ENCODE results near the gene OLIG2. TPM values are rescaled to one million over a fixed set of nuclear protein-coding genes. Genes with fewer than 3 reads are reported as not detected.

OLIG2 gene
- not detected in 2 replicates for total RNA-seq
- not detected for polyA plus RNA-seq (2012)

DNA sequence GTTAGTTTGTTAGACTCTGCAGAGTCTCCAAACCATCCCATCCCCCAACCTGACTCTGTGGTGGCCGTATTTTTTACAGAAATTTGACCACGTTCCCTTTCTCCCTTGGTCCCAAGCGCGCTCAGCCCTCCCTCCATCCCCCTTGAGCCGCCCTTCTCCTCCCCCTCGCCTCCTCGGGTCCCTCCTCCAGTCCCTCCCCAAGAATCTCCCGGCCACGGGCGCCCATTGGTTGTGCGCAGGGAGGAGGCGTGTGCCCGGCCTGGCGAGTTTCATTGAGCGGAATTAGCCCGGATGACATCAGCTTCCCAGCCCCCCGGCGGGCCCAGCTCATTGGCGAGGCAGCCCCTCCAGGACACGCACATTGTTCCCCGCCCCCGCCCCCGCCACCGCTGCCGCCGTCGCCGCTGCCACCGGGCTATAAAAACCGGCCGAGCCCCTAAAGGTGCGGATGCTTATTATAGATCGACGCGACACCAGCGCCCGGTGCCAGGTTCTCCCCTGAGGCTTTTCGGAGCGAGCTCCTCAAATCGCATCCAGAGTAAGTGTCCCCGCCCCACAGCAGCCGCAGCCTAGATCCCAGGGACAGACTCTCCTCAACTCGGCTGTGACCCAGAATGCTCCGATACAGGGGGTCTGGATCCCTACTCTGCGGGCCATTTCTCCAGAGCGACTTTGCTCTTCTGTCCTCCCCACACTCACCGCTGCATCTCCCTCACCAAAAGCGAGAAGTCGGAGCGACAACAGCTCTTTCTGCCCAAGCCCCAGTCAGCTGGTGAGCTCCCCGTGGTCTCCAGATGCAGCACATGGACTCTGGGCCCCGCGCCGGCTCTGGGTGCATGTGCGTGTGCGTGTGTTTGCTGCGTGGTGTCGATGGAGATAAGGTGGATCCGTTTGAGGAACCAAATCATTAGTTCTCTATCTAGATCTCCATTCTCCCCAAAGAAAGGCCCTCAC lies at the start of gene OLIG2:
Gene OLIG2 (plus strand): TSS at position 447 of the 954 bp plus-strand sequence. CDS start 928 bp downstream, outside the sequence.
- DNase-seq (ENCODE audit: low read depth): no peak

DNA sequence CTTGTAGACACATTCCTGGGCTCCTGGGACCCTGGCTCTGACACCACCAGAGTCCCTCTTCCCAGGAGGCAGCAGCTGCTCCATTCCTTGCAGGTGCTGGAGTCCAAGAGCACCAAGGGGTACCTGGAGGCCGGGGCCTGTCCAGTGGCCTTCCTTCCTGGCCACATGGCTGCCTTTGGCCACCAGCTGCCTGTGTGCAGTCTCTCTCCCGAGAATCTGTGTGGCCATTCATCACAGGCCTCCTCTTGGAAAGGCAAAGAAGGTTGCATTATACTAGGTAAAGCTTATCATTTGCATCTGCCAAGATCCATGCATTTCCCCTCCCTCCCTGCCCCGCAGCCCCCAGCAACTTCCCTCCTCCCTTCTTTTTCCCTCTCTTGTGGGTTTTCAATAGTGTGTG lies 48.9 kb upstream of the OLIG2 start:
- no peak for DNase-seq (ENCODE audit: low read depth)

DNA sequence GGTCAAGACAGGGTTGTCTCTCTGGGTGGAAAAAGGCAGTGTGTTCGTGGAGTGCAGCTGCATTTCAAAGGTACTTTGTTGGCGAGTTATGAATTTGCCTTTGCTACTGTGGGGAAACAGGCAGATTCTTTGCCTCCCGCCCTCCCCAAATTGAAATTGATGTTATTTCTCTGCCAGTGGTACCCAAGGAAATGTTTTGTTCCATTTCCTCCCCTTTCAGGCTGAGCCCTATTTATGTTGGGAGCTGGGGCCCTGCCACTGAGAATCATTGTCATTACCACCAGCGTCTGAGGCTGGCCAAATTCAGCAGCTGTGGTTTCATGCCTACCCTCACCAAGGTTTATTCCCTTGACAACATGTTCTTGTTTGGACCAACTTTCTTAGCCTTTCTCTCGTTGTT lies 48.5 kb upstream of the OLIG2 start:
- no peak for DNase-seq (ENCODE audit: low read depth)

DNA sequence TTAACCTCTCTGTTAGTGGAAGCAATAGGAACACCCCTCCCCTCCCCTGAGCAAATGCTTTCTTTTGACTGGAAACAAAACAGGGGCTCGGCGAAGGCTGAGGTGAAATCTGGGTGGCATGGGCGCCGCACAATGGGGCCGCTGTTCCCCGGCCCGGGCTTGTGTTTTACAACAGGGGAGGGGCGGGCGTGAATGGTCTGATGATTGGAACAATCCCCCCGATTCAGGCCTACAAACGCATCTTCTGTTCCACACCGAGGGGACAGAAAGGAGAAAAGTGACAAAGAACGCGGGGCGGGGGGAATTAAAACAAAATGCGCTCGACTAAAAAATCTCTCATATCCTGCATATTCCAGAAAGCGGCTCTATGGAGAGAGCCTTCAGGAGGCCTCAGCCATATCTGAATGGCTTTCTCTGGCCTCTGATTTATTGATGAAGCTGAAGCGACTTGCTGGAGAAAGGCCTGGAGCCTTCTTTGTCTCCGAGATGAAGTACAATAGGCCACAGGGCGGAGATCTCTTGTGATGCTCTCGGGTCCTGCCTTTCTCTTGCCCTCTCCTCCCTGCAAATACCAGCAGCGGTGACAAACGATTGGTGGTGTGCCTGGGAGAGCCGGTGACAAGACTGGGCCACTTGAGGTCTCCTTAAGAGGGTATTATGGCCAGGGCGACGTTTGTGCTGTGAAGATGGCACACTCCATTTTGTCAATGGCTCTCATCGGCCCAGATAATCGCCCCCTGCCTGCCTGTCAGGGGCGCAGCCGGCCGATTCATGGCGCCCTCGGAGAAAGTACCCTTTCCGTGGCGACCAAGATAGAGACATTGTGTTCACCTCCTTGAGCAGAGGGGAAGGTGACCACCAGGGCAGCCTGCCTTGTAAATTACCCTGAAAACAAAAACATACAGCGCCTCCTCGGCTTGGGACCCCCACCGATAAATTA lies 47.1 kb upstream of the OLIG2 start:
- no peak for DNase-seq (ENCODE audit: low read depth)

DNA sequence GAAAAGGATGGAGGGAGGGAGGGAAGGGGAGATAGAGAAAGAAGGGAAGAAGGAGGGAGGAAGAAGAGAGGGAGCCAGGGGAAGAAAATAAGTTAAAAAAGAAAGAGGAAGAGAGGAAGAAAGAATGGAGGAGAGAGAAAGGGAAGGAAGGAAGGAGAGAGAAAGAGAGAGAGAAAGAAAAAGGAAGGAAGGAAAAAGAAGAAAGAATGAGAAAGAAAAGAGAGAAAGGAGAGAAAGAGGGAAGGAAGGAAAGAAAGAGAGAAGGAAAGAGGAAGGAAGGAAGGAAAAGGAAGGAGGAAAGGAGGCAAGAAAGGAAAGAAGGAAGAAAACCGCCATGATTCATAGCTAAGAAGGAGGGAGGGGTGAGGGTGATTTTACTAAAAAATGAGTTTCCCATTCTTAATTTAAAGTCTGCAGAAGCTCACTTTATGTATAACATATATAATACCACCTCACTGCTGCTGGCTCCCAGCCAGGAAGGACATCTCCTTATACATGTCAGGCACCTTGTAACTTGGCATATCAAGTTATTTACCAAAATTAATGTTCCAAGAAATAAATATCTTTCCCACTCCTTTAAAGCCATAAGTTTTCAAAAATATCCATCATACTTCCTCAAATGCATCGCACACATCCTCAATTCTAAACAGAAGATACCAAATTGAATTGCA lies 46.0 kb upstream of the OLIG2 start:
- no peak for DNase-seq (ENCODE audit: low read depth)

DNA sequence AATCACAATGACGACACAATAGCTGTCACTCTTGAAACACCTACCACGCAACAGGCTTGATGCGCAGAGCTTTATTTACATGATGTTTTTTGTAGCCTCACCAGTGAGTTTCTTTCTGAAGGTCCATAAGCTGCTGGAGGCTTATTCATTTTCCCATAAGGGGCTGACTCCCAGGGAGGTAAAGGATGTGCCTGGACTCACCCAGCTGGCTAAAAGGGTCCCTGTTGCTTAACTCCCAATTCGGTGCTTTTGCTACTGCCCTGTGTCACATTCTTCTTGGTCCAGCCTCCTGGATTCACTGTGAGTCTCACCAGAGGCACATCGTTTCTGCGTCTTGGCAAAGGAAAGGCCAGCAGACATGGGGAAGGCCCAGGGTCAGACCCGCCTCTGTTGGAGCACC lies 44.6 kb upstream of the OLIG2 start:
- DNase-seq (ENCODE audit: low read depth): no peak

DNA sequence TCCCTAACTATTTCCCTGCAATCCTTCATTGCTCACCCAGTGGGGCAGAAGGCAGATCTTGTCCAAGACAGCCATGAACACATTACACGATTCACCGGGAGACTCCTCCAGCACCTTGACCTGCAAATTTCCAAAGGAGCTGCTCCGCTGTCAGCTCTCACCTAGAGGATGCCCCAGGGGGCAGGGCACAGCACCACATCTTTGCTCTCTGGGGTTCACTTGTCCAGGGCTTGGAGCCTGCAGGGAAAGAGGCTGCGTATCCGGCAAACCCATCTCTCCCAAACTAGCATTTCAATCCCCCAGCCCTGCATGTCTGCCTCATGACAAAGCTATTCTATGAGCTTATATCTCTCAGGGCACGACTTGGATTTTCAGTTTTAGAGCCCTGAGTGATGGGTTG lies 35.1 kb upstream of the OLIG2 start:
- no peak for DNase-seq (ENCODE audit: low read depth)

DNA sequence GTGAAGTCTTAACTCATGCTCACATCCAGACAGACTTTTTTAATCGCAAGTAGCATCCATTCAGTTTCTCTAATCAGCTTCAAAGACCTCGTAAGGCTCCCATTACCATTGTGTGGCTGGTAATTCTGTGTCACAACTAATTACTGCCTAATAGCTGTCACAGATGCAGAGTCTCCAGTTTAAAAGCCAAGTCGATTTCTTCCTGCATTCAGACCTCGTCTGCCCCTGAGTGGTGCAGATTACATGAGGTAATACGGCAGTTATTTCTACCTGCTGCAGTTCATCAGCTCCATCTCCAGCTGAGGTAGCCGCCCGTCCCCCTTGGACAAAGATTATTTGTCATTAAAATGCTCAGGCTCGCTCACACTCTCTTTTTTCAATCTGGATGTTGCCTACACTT lies 34.4 kb upstream of the OLIG2 start:
- DNase-seq (ENCODE audit: low read depth): no peak

DNA sequence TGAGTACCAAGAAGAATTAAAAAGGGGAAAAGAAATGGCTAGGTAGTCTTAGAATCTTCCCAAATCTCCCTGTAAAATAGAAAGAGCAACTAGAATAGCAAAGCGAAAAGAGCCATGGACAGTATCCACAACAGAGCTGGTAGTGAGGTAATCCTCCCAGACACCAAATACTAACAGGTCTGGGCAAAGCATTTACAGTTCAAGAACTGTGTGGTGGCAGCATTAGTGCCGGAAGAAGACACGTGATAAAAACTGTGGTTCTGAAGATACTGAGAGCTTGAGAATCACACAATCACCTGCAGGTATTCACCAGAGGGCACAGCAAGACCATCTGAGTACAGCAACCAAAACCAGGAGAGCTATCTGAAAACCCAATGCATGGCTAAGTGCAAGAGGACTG lies 31.8 kb upstream of the OLIG2 start:
- DNase-seq (ENCODE audit: low read depth): no peak

DNA sequence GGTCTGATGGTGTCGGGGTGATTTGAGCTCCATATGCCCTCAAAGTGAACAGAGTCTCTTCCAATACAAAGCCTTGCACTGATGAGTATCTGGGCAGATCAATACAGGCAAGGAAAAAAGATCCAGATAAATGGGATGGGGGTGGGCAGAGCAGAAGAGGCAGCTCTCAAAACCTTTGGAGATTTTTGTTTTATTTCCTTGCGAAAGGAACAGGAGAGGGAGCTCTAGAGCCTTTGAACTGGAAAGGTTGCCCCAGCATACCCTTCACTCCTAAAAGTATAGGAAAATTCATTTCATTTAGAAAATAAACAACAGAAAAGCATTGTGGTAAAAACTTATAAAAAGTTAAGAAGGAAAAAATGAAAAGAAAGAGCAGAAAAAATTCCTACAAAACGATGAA lies 31.4 kb upstream of the OLIG2 start:
- DNase-seq (ENCODE audit: low read depth): peak; percentile 23

DNA sequence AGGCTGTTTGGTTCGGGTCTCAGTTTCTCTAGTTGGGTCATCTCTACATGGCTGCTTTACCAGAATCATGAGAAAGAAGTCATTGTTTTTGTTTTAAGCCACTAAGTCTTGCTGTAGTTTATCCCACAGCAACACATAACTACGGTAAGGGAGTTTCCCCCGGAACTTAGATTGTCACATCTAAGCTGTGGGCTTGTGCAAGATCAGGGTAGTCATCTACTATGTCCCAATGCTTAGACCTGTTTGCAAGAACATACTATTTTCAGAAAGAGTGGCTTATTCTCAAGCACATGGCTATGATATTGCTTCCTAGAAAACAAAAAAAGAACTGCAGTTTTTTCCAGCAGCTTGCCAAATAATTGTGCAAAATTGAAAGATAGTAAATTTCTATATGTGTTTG lies 18.0 kb upstream of the OLIG2 start:
- no peak for DNase-seq (ENCODE audit: low read depth)

DNA sequence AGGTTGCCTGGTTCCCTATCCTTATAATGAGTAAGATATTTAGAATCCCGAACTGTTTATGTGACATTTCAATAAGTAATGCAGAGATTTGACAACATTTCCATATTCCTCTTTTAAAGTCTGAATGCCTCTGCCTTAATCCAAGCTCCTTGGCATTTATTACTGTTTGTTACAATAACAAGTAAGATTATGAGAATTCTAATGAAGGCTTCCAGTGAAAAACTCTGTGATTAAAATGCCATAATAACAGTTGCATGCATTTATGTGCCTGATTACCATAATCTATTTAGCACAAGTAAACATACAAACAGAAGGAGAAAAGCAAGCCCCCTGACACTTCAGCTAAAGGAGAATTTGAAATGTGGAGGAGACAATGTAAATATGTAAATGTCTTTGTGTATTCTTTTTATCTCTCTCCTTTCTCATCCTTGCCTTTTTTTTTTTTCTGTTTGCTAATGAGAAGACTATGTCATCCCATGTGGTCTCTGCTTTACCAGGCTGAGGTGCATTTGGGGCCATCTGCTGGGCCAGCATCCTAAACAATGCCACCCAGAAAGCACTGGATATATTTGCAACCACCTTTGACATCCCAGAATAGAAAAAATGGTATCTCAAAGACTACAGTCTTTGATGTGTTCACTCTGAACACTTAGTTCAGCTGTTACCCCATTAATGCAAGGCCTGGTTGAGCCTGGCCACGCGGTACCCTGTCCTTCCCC lies 17.2 kb upstream of the OLIG2 start:
- DNase-seq (ENCODE audit: low read depth): no peak

DNA sequence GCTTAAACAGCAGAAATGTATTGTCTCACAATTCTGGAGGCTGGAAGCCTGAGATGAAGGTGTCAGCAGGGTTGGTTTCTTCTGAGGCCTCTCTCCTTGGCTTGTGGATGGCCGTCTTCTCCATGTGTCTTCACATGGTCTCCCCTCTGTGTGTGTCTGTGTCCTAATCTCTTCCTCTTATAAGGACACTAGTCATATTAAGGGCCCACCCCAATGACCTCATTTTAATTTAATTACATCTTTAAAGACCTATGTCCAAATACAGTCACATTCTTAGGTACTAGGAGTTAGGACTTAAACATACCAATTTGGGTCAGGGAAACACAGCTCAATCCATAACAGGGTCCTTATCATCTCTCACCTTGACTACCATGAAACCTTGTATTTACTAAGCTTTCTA lies 14.8 kb upstream of the OLIG2 start:
- DNase-seq (ENCODE audit: low read depth): no peak

DNA sequence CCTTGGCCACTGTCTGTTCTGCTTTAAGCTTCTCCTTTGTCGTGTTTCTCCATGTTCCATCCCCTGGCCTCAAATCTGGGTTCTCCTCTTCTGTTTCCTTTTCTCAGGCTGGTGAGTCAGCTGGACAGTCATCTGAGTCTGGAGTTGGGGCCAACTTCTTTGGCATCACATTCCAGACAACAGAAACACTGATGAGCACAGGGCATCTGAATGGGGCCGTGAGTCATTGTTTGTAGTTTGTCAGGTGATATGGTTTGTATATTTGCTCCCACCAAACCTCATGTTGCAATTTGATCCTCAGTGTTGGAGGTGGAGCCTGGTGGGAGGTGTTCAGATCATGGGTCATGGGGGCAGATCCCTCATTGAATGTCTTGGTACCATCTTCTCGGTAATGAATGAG lies 14.3 kb upstream of the OLIG2 start:
- DNase-seq (ENCODE audit: low read depth): peak; percentile 90

DNA sequence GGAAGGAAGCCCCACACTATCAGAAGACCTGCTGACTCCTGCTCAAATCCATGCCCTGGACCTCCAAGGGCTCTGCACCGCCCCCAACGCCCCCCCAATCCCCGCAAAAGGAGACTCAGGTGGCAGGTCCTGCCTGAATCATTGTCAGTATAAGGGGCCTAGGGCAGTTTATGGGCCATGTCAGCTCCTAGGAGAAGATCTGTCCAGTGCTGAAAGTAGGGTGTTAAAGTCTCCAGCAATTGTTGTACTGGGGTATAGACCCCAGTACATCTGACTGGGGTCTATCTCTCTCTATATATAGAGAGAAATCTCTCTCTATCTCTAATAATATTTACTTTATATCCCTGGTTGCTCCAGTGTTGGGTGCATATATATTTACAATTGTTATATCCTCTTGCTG lies 12.1 kb upstream of the OLIG2 start:
- DNase-seq (ENCODE audit: low read depth): no peak

DNA sequence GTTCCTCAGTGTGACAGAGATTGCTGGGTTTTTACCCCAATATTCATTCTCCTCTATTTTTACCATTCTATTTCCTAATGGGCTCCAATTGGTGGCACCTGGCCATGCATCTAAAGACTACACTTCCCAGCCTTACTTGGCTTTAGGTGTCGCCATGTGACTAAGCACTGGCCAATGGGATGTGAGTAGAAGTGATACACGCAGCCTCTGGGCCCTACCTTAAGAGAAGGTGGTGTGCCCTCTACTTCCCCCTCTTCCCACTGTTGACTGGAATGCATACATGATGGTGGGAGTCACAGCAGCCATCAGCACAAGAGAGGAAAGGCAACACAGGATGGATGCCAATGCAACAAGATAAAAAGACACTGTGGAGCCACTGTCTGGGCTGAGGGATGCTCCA lies 11.4 kb upstream of the OLIG2 start:
- DNase-seq (ENCODE audit: low read depth): no peak

DNA sequence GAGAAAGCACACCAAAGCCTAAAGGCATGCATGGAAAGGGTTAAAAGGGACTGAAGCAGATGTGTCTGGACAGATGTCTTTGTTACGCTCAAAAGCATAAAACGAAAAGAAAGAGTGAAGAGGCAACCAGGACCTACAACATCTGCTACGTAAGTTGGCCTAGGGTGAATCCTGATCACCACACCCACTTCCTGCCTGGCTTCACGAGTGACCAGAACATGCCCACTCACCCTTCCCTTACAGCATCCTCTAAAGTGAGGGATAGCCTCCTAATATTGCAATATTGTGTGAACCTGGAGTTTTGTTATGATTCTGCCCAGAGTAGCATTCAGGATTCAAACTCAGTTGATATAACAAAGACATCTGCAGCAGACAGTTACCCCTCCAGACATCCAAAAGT lies 10.6 kb upstream of the OLIG2 start:
- no peak for DNase-seq (ENCODE audit: low read depth)

DNA sequence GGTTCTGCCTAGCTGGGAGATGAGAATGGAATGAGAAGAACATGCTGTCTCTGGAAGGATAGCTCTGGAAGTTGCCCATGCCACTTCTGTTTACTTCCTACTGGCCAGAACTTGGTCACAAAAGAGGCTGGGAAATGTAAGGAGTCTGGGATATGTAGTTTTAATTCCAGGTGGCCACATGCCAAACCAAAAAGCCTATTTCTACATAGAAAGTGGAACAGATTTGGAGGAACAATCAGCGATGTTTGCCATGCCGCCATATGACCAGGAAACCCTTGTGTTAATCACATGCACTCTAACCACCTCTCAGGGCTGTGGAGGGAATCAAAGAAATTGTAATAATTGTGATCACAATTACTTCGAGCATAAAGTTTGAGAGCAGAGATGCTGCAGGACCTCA lies 10.0 kb upstream of the OLIG2 start:
- no peak for DNase-seq (ENCODE audit: low read depth)

DNA sequence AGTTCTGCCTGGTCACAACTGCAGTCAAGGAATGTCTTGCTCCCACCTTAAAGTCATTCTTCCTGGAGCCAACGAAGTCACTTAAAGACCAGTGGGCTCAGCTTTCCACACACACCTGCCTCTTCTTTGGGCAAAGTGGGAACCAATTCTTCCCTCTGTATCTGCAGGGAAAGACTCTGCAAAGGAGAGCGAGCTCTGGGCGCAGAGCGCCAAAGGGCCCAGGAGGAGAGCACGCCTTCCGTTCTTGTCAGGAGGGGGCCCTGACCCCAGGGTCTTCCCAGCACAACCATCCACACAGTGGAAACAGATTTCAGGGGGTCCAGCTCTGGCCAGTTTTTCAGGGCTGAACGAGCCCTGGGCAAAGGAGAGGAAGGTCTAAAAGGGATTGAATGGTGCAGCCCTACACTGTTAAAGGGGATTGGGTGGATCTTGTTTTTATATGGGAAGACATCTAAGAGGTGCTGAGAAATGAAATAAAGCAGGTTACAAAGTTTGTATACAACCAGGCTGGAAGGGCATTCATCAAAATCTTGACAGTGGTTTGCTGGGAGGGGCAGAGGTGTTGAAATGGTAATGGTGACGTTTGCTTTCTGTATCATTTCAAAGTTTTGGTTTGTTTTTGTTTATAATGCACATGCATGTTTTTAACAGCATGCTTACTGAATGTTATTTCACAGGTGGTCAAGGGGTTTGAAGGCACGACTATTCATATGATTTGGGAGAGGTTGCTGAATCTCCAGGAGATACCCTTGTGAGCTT lies 6.8 kb upstream of the OLIG2 start:
- no peak for DNase-seq (ENCODE audit: low read depth)

DNA sequence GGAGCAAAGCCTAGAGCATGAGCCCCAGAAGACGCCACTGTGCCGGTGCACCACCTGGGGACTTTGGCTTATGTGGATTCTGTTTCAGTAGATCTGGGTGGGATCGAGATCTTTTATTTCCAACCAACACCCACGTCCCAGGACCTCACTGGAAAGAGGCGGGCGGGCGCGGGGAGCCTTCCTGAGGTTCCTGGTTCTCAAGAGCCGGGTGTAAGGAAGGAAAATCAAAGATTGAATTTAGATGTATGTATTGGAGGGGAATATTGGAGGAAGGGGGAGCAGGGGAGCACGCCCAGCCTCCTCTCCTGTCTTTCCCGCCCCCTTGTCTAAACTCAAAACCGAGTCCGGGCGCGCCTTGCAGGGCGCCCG lies 6.2 kb upstream of the OLIG2 start:
- no peak for DNase-seq (ENCODE audit: low read depth)

All from myocyte (in vitro differentiated cells).